GM12872 (cell line): ENCODE data around the gene MYO10.

Experiments
- CTCF ChIP-seq: IDR thresholded peaks from 3 replicates; pipeline ENCODE4 v1.5.1; 2011; ENCODE audit warnings: low read depth, mild to moderate bottlenecking, low read length, moderate library complexity; ENCODE audit not compliant: insufficient read depth

MYO10 gene

GRCh38 chr5:16914108-16914435 lies 22.0 kb downstream of the MYO10 start:
- TF ChIP-seq CTCF: no peak

GRCh38 chr5:16913187-16914107 lies 22.6 kb downstream of the MYO10 start:
- no peak for TF ChIP-seq CTCF

- TF ChIP-seq CTCF: no peak
These were observed 24.0 kb downstream of the MYO10 start for GRCh38 chr5:16912080-16912479.

- no peak for TF ChIP-seq CTCF
These were observed 26.6 kb downstream of the MYO10 start for GRCh38 chr5:16909464-16909863.

- TF ChIP-seq CTCF: no peak
These were observed 28.8 kb downstream of the MYO10 start for GRCh38 chr5:16907270-16907669.

GRCh38 chr5:16906255-16906654 lies 29.8 kb downstream of the MYO10 start:
- TF ChIP-seq CTCF: no peak

- TF ChIP-seq CTCF: no peak
These were observed 32.4 kb downstream of the MYO10 start for GRCh38 chr5:16903480-16904300.
